Mesenchymal stem cell (in vitro differentiated cells and primary cell): ENCODE data around the gene ROBO2.

Source experiments
- DNase-seq: peaks from one replicate; pipeline ENCODE4 v3.0.0-alpha.2; 2013
- H2AFZ ChIP-seq: one replicate; pipeline ENCODE4 v1.6.1; 2013; ENCODE audit warnings: low read depth, mild to moderate bottlenecking, control low read depth, inconsistent platforms, low read length, moderate library complexity
- H2AK5ac ChIP-seq: 2 replicates; pipeline ENCODE4 v1.6.1; 2013; ENCODE audit warnings: low read length, moderate library complexity, mild to moderate bottlenecking, inconsistent platforms; ENCODE audit not compliant: severe bottlenecking
- H2BK120ac ChIP-seq: one replicate; pipeline ENCODE4 v1.6.1; 2013; ENCODE audit warnings: low read depth, mild to moderate bottlenecking, inconsistent platforms, low read length, moderate library complexity
- H2BK12ac ChIP-seq, 2 experiments: one replicate each; pipeline ENCODE4 v1.6.1; 2013; ENCODE audit warnings: inconsistent platforms in 2 of 2, low read length in 2 of 2, mild to moderate bottlenecking in 2 of 2, moderate library complexity in 2 of 2, control low read depth in 1 of 2
- H2BK15ac ChIP-seq: one replicate; pipeline ENCODE4 v1.6.1; 2013; ENCODE audit warnings: mild to moderate bottlenecking, low read depth, inconsistent platforms; ENCODE audit not compliant: poor library complexity, severe bottlenecking
- H2BK5ac ChIP-seq: 2 replicates; pipeline ENCODE4 v1.6.1; 2013; ENCODE audit warnings: low read depth, mild to moderate bottlenecking, low read length, control low read depth, inconsistent platforms; ENCODE audit not compliant: poor library complexity, severe bottlenecking
- H3K14ac ChIP-seq, 2 experiments: one replicate each; pipeline ENCODE4 v1.6.1; 2013; ENCODE audit warnings: inconsistent platforms in 2 of 2, low read length in 2 of 2, control low read depth in 1 of 2, mild to moderate bottlenecking in 1 of 2, moderate library complexity in 1 of 2
- H3K18ac ChIP-seq, 2 experiments: one replicate each; pipeline ENCODE4 v1.6.1; 2013; ENCODE audit warnings: inconsistent platforms in 2 of 2, low read length in 2 of 2, control low read depth in 1 of 2, low read depth in 1 of 2, mild to moderate bottlenecking in 1 of 2
- H3K23ac ChIP-seq, 2 experiments: one replicate each; pipeline ENCODE4 v1.6.1; 2013; ENCODE audit warnings: inconsistent platforms in 2 of 2, low read length in 2 of 2, mild to moderate bottlenecking in 2 of 2, moderate library complexity in 2 of 2, control low read depth in 1 of 2
- H3K27ac ChIP-seq: 2 replicates; pipeline ENCODE4 v1.5.1; 2013; ENCODE audit warnings: mild to moderate bottlenecking, moderate library complexity, low read length, control low read depth, inconsistent platforms; ENCODE audit not compliant: poor library complexity, severe bottlenecking
- H3K27me3 ChIP-seq, 2 experiments: 2 replicates each; pipeline versions ENCODE4 v1.6.1 to v1.7.0; 2013; ENCODE audit warnings: low read length in 2 of 2, mild to moderate bottlenecking in 2 of 2, moderate library complexity in 2 of 2, control low read depth in 1 of 2, inconsistent platforms in 1 of 2; ENCODE audit not compliant: control insufficient read depth in 1 of 2, insufficient read depth in 1 of 2
- H3K36me3 ChIP-seq, 2 experiments: 2 replicates each; pipeline versions ENCODE4 v1.6.1 to v1.7.0; 2013; ENCODE audit warnings: low read length in 2 of 2, control low read depth in 1 of 2, inconsistent platforms in 1 of 2, low read depth in 1 of 2, mild to moderate bottlenecking in 1 of 2; ENCODE audit not compliant: insufficient read depth in 2 of 2, control insufficient read depth in 1 of 2
- H3K4ac ChIP-seq, 2 experiments: one replicate each; pipeline ENCODE4 v1.6.1; 2013; ENCODE audit warnings: inconsistent platforms in 2 of 2, low read length in 2 of 2, mild to moderate bottlenecking in 2 of 2, moderate library complexity in 2 of 2, control low read depth in 1 of 2, low read depth in 1 of 2
- H3K4me1 ChIP-seq: 2 replicates; pipeline ENCODE4 v1.6.1; 2013; ENCODE audit warnings: low read depth, low read length, control low read depth; ENCODE audit not compliant: control insufficient read depth, insufficient read depth
- H3K4me2 ChIP-seq: 2 replicates; pipeline ENCODE4 v1.6.1; 2013; ENCODE audit warnings: low read length, mild to moderate bottlenecking, inconsistent platforms; ENCODE audit not compliant: poor library complexity, severe bottlenecking
- H3K4me3 ChIP-seq, 2 experiments: 2 replicates each; pipeline versions ENCODE4 v1.5.1 to v1.7.0; 2013; ENCODE audit warnings: low read length in 2 of 2, mild to moderate bottlenecking in 2 of 2, control low read depth in 1 of 2, low read depth in 1 of 2; ENCODE audit not compliant: insufficient read depth in 1 of 2
- H3K79me1 ChIP-seq: replicated peaks from 2 replicates; pipeline ENCODE4 v1.6.1; 2013; ENCODE audit warnings: mild to moderate bottlenecking, control low read depth, low read length, inconsistent platforms; ENCODE audit not compliant: poor library complexity, severe bottlenecking
- H3K9ac ChIP-seq: 2 replicates; pipeline ENCODE4 v1.7.0; 2013; ENCODE audit warnings: mild to moderate bottlenecking, low read length, moderate library complexity
- H3K9me3 ChIP-seq: 2 replicates; pipeline ENCODE4 v1.7.0; 2013; ENCODE audit warnings: mild to moderate bottlenecking, low read length; ENCODE audit not compliant: control insufficient read depth
- H4K8ac ChIP-seq: one replicate; pipeline ENCODE4 v1.6.1; 2013; ENCODE audit warnings: inconsistent platforms, mild to moderate bottlenecking, low read length, moderate library complexity
- H4K91ac ChIP-seq: one replicate; pipeline ENCODE4 v1.6.1; 2013; ENCODE audit warnings: mild to moderate bottlenecking, low read length, inconsistent platforms
- WGBS: methylation state at CpG from one replicate; pipeline ENCODE4 v1.1.7; 2013; ENCODE audit warnings: mixed read lengths; 5-methylcytosine and 5-hydroxymethylcytosine counted together

Gene ROBO2

GRCh38 chr3:77668376-77668775 is 628.5 kb downstream of the ROBO2 start:
- WGBS: 89% methylated on average over 1 of the region's 1 CpG
- Histone ChIP-seq H4K91ac (no peak overlapping the region), H3K36me3 (no peaks in the 10 kb centered on the region)

GRCh38 chr3:77672016-77672415 is 632.1 kb downstream of the ROBO2 start:
- no peak for DNase-seq
- Histone ChIP-seq H3K14ac (no peak overlapping the region), H3K4ac (no peak overlapping the region), H4K8ac (no peak overlapping the region), H3K4me2 (no peak overlapping the region), H3K27ac (no peak overlapping the region), H3K4me1 (peaks cover 1% of the 10 kb centered on the region), H3K18ac (no peak overlapping the region), H3K4me3 (no peak overlapping the region), H2AFZ (no peak overlapping the region), H2AK5ac (no peak overlapping the region), H2BK12ac (no peak overlapping the region), H3K9me3 (peaks cover 15% of the 10 kb centered on the region), H3K27me3 (no peaks in the 10 kb centered on the region), H2BK120ac (no peak overlapping the region), H2BK15ac (no peak overlapping the region), H3K79me1 (no peaks in the 10 kb centered on the region), H3K36me3 (no peaks in the 10 kb centered on the region), H2BK5ac (no peak overlapping the region), H3K9ac (no peak overlapping the region), H3K23ac (no peak overlapping the region), H4K91ac (no peak overlapping the region)
- WGBS: 77% methylated on average over 2 of the region's 2 CpGs

More at GRCh38 chr3:77668376-77668775, 628.5 kb downstream of the ROBO2 start:
- no peak overlapping the region for H3K14ac ChIP-seq
- H3K27ac ChIP-seq: no peak overlapping the region
- H3K4me3 ChIP-seq: no peak overlapping the region
- H2BK12ac ChIP-seq: no peak overlapping the region
- no peak overlapping the region for H2AK5ac ChIP-seq
- no peak overlapping the region for H2AFZ ChIP-seq
- no peak overlapping the region for H3K4ac ChIP-seq
- H3K9me3 ChIP-seq: peaks cover 16% of the 10 kb centered on the region
- H3K79me1 ChIP-seq: no peaks in the 10 kb centered on the region
- no peak overlapping the region for H3K4me2 ChIP-seq
- H2BK15ac ChIP-seq: no peak overlapping the region
- no peak overlapping the region for H4K8ac ChIP-seq
- no peak overlapping the region for H2BK5ac ChIP-seq
- no peak overlapping the region for H3K23ac ChIP-seq
- no peak for DNase-seq
- H3K27me3 ChIP-seq: no peaks in the 10 kb centered on the region
- peaks cover 1% of the 10 kb centered on the region for H3K4me1 ChIP-seq
- H3K9ac ChIP-seq: no peak overlapping the region
- H3K18ac ChIP-seq: no peak overlapping the region
- H2BK120ac ChIP-seq: no peak overlapping the region

GRCh38 chr3:77682162-77682561 is 642.3 kb downstream of the ROBO2 start:
- H3K4ac ChIP-seq: no peak overlapping the region
- H3K9me3 ChIP-seq: peaks cover 37% of the 10 kb centered on the region
- no peak overlapping the region for H3K4me2 ChIP-seq
- H3K4me3 ChIP-seq: no peak overlapping the region
- no peak overlapping the region for H3K14ac ChIP-seq
- no peak overlapping the region for H3K9ac ChIP-seq
- DNase-seq: no peak
- no CpG with 5 or more reads among the region's 2 CpGs for WGBS
- H2BK15ac ChIP-seq: no peak overlapping the region
- no peaks in the 10 kb centered on the region for H3K79me1 ChIP-seq
- H2AK5ac ChIP-seq: no peak overlapping the region
- no peak overlapping the region for H4K91ac ChIP-seq
- H2BK5ac ChIP-seq: no peak overlapping the region
- no peak overlapping the region for H3K27ac ChIP-seq
- H4K8ac ChIP-seq: no peak overlapping the region
- no peak overlapping the region for H2AFZ ChIP-seq
- H2BK12ac ChIP-seq: no peak overlapping the region
- H3K23ac ChIP-seq: no peak overlapping the region
- H3K4me1 ChIP-seq: no peaks in the 10 kb centered on the region
- no peak overlapping the region for H2BK120ac ChIP-seq
- no peaks in the 10 kb centered on the region for H3K36me3 ChIP-seq
- no peak overlapping the region for H3K18ac ChIP-seq
- no peaks in the 10 kb centered on the region for H3K27me3 ChIP-seq

- no peaks in the 10 kb centered on the region for H3K36me3 ChIP-seq
- no peak overlapping the region for H3K4ac ChIP-seq
- no peak overlapping the region for H2BK15ac ChIP-seq
- H3K79me1 ChIP-seq: no peaks in the 10 kb centered on the region
- no peak overlapping the region for H3K27ac ChIP-seq
- H4K91ac ChIP-seq: no peak overlapping the region
- no peak overlapping the region for H2BK5ac ChIP-seq
- no peak overlapping the region for H2AFZ ChIP-seq
- no peak overlapping the region for H3K18ac ChIP-seq
- no peak overlapping the region for H3K14ac ChIP-seq
- H4K8ac ChIP-seq: no peak overlapping the region
- DNase-seq: no peak
- no peak overlapping the region for H3K4me2 ChIP-seq
- H3K9ac ChIP-seq: no peak overlapping the region
- H3K9me3 ChIP-seq: peaks cover 29% of the 10 kb centered on the region
- no peak overlapping the region for H2AK5ac ChIP-seq
- H2BK120ac ChIP-seq: no peak overlapping the region
- no peak overlapping the region for H3K23ac ChIP-seq
- H2BK12ac ChIP-seq: no peak overlapping the region
- no peak overlapping the region for H3K4me3 ChIP-seq
- H3K27me3 ChIP-seq: no peaks in the 10 kb centered on the region
- H3K4me1 ChIP-seq: no peaks in the 10 kb centered on the region
These were observed 644.2 kb downstream of the ROBO2 start for GRCh38 chr3:77684115-77684514.
